Memory B cell (primary cell): ENCODE results near the gene ELAVL2.

Source experiments
- ATAC-seq: fragments of 150-1000 bp; cut with Tn5 transposase; 2 replicates; pipeline ENCODE4 v1.10.0; 2021; ENCODE audit warnings: low read depth, mild to moderate bottlenecking, moderate library complexity
- DNase-seq, 2 donors: peaks; one replicate each; pipeline ENCODE4 v3.0.0; 2022; ENCODE audit warnings: low spot score in 2 of 2
- H3K27ac Mint-ChIP-seq: one replicate; pipeline ENCODE4 v1.8.0; 2022; ENCODE audit warnings: mild to moderate bottlenecking, moderate library complexity, mixed read lengths
- H3K27me3 Mint-ChIP-seq: one replicate; pipeline ENCODE4 v1.8.0; 2022; ENCODE audit warnings: mixed read lengths
- H3K36me3 Mint-ChIP-seq: one replicate; pipeline ENCODE4 v1.8.0; 2022; ENCODE audit warnings: mild to moderate bottlenecking, mixed read lengths
- H3K4me1 Mint-ChIP-seq: one replicate; pipeline ENCODE4 v1.8.0; 2022; ENCODE audit warnings: mixed read lengths
- H3K4me3 Mint-ChIP-seq: one replicate; pipeline ENCODE4 v1.8.0; 2022; ENCODE audit warnings: mild to moderate bottlenecking, moderate library complexity, mixed read lengths
- H3K9me3 Mint-ChIP-seq: one replicate; pipeline ENCODE4 v1.8.0; 2022; ENCODE audit warnings: mixed read lengths

Gene ELAVL2

GRCh38 chr9:23698161-23698560, 127.9 kb downstream of the ELAVL2 start:
- peaks cover 3% of the 10 kb centered on the region for H3K9me3 Mint-ChIP-seq
- DNase-seq (no peak), ATAC-seq (no peak)
- H3K36me3 Mint-ChIP-seq: no peaks in the 10 kb centered on the region
- H3K4me3 Mint-ChIP-seq: no peak overlapping the region
- H3K4me1 Mint-ChIP-seq: no peaks in the 10 kb centered on the region
- H3K27me3 Mint-ChIP-seq: no peaks in the 10 kb centered on the region
- H3K27ac Mint-ChIP-seq: no peak overlapping the region

- Mint-ChIP-seq H3K27ac (no peak overlapping the region), H3K27me3 (no peaks in the 10 kb centered on the region), H3K4me1 (no peaks in the 10 kb centered on the region), H3K36me3 (no peaks in the 10 kb centered on the region), H3K4me3 (no peak overlapping the region), H3K9me3 (no peaks in the 10 kb centered on the region)
- DNase-seq: no peak
- ATAC-seq: no peak
Measured at GRCh38 chr9:23695572-23695971, 130.5 kb downstream of the ELAVL2 start.

DNA sequence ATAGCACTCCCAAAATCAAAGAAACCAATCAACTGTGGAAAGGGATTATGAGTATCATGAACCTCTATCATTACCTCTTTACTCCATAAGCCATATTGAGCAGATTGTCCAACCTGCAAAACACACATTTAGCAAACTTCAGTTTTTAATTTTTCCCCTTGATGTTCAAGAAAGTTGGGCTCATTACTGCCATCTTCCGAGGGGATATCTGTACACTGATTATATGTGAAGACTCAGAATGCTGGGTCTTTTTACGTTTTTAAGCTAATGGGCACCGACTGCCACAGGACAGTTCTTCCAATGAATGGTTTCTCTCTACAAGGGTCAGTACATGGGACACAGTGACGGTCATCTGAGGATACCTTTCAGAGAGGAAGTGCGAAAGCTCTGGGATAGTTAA, 132.7 kb downstream of the ELAVL2 start:
- Mint-ChIP-seq H3K4me1 (no peaks in the 10 kb centered on the region), H3K4me3 (no peak overlapping the region), H3K36me3 (no peaks in the 10 kb centered on the region), H3K27ac (no peak overlapping the region), H3K9me3 (peaks cover 2% of the 10 kb centered on the region), H3K27me3 (no peaks in the 10 kb centered on the region)
- no peak for ATAC-seq
- DNase-seq: no peak

DNA sequence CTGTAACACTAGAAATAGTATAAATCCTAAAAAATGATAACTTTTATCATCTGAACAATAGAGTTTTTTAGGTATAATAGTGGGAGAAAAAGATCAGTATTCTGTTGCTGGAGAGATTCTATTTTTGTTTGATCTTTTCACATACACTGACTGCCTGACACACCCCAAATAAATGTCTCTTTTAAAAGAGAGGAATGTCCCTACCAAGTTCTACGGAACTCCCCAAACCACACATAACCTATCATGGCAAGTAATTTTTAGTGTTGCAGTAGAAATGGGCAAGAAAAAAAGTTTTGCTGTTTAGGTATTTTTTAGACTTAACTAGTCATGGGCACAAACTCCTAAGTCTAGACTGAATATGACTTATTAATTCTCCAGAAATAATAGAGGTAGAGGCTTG, 139.1 kb downstream of the ELAVL2 start:
- no peak for DNase-seq
- Mint-ChIP-seq H3K9me3 (peaks cover 3% of the 10 kb centered on the region), H3K27ac (no peak overlapping the region), H3K4me1 (no peaks in the 10 kb centered on the region), H3K4me3 (no peak overlapping the region), H3K27me3 (no peaks in the 10 kb centered on the region), H3K36me3 (no peaks in the 10 kb centered on the region)
- ATAC-seq: no peak

DNA sequence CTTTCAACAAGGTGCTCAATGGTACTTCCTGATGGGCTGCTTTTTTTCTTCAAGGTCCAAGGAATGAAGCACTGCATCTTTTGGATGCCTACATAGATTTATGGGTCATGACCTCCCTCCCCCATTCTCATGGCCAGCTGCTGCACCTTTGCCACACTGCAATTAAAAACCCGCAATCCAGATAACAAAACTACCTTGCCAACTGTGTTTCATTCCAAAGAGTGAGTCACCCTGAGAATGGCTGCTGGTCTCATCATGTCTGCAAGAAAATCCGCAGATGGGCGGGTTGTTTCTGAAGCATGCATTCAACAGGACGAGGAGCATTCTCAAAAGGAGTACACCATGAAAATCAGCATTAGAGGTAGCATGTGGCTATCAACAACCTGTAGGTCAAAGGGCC, 139.8 kb downstream of the ELAVL2 start:
- ATAC-seq (no peak), DNase-seq (no peak)
- Mint-ChIP-seq H3K36me3 (no peaks in the 10 kb centered on the region), H3K4me3 (no peak overlapping the region), H3K9me3 (peaks cover 3% of the 10 kb centered on the region), H3K27me3 (no peaks in the 10 kb centered on the region), H3K4me1 (no peaks in the 10 kb centered on the region), H3K27ac (no peak overlapping the region)

DNA sequence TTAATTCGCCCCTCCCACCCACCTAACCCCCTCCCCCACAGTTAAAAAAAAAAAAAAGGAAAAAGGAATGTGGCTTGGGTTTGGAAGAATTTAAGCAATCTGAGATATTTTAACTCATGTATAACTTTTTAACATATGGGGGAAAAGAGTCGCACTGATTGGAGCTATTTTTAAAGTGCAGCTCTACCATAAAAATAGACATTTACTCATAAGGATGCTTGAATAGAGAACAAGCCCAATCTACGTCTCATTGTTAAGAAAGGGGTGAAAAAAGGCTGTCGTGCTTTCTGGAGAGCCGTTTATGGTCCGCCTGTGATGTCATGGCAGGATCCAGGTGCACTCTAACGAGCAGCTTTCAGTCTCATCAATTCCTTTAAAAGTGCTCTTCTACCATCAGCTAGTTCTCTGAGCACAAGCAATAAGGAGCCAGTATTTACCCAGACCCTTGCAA, 142.4 kb downstream of the ELAVL2 start:
- DNase-seq: no peak
- Mint-ChIP-seq H3K27ac (no peak overlapping the region), H3K4me3 (no peak overlapping the region), H3K27me3 (no peaks in the 10 kb centered on the region), H3K36me3 (no peaks in the 10 kb centered on the region), H3K4me1 (no peaks in the 10 kb centered on the region), H3K9me3 (peaks cover 1% of the 10 kb centered on the region)
- no peak for ATAC-seq

DNA sequence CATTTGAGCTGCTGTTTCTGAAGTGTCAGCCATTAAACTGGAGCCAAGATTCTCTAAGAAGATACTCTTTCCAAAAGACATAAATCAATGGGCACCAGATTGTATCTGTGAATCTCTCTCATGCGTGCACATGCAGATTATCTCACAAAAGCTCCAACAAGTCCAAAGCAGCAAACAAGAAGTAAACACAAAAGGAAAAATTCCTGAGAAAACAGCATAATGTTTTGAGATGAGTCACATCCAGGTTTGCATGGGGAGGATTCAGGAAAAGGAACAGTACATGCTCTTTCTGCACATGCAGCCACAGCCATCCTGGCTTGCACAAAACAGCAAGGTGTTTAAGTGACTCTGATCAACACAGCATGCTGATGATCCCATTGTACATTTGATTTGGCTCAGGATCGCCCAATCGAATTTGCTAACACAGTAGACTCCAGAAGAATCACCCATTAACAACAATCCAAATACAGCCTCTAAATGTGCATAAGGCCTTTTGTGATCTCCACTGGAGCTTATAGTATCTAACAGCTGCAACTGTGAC, 143.1 kb downstream of the ELAVL2 start:
- H3K9me3 Mint-ChIP-seq: peaks cover 1% of the 10 kb centered on the region
- no peak for DNase-seq
- no peaks in the 10 kb centered on the region for H3K4me1 Mint-ChIP-seq
- no peak overlapping the region for H3K27ac Mint-ChIP-seq
- no peak for ATAC-seq
- no peaks in the 10 kb centered on the region for H3K36me3 Mint-ChIP-seq
- no peak overlapping the region for H3K4me3 Mint-ChIP-seq
- H3K27me3 Mint-ChIP-seq: no peaks in the 10 kb centered on the region

- Mint-ChIP-seq H3K27ac (no peak overlapping the region), H3K4me1 (no peaks in the 10 kb centered on the region), H3K27me3 (no peaks in the 10 kb centered on the region), H3K36me3 (no peaks in the 10 kb centered on the region), H3K4me3 (no peak overlapping the region), H3K9me3 (peaks cover 1% of the 10 kb centered on the region)
- DNase-seq (no peak), ATAC-seq (no peak)
Measured at GRCh38 chr9:23682352-23682751, 143.7 kb downstream of the ELAVL2 start.

- DNase-seq: no peak
- no peaks in the 10 kb centered on the region for H3K4me1 Mint-ChIP-seq
- no peak overlapping the region for H3K27ac Mint-ChIP-seq
- no peak for ATAC-seq
- peaks cover 3% of the 10 kb centered on the region for H3K9me3 Mint-ChIP-seq
- no peak overlapping the region for H3K4me3 Mint-ChIP-seq
- no peaks in the 10 kb centered on the region for H3K36me3 Mint-ChIP-seq
- H3K27me3 Mint-ChIP-seq: no peaks in the 10 kb centered on the region
Measured at GRCh38 chr9:23677446-23677845, 148.6 kb downstream of the ELAVL2 start.

- H3K4me3 Mint-ChIP-seq: no peak overlapping the region
- H3K4me1 Mint-ChIP-seq: no peaks in the 10 kb centered on the region
- ATAC-seq (no peak), DNase-seq (no peak)
- no peak overlapping the region for H3K27ac Mint-ChIP-seq
- H3K9me3 Mint-ChIP-seq: peaks cover 3% of the 10 kb centered on the region
- H3K36me3 Mint-ChIP-seq: no peaks in the 10 kb centered on the region
- no peaks in the 10 kb centered on the region for H3K27me3 Mint-ChIP-seq
Measured at GRCh38 chr9:23674016-23674585, 151.9 kb downstream of the ELAVL2 start.

GRCh38 chr9:23672151-23672550, 153.9 kb downstream of the ELAVL2 start:
- ATAC-seq: no peak
- Mint-ChIP-seq H3K9me3 (peaks cover 9% of the 10 kb centered on the region), H3K27ac (no peak overlapping the region), H3K36me3 (no peaks in the 10 kb centered on the region), H3K4me3 (no peak overlapping the region), H3K4me1 (no peaks in the 10 kb centered on the region), H3K27me3 (no peaks in the 10 kb centered on the region)
- no peak for DNase-seq

- Mint-ChIP-seq H3K9me3 (peaks cover 6% of the 10 kb centered on the region), H3K4me1 (no peaks in the 10 kb centered on the region)
- no peak for ATAC-seq
Measured at GRCh38 chr9:23669776-23670175, 156.3 kb downstream of the ELAVL2 start.

GRCh38 chr9:23665635-23666034, 160.4 kb downstream of the ELAVL2 start:
- Mint-ChIP-seq H3K9me3 (peaks cover 7% of the 10 kb centered on the region), H3K4me1 (no peaks in the 10 kb centered on the region), H3K27ac (no peak overlapping the region), H3K4me3 (no peak overlapping the region), H3K27me3 (no peaks in the 10 kb centered on the region), H3K36me3 (no peaks in the 10 kb centered on the region)
- no peak for ATAC-seq
- DNase-seq: no peak

More at GRCh38 chr9:23669776-23670175, 156.3 kb downstream of the ELAVL2 start:
- Mint-ChIP-seq H3K27me3 (no peaks in the 10 kb centered on the region), H3K4me3 (no peak overlapping the region), H3K36me3 (no peaks in the 10 kb centered on the region), H3K27ac (no peak overlapping the region)
- no peak for DNase-seq

DNA sequence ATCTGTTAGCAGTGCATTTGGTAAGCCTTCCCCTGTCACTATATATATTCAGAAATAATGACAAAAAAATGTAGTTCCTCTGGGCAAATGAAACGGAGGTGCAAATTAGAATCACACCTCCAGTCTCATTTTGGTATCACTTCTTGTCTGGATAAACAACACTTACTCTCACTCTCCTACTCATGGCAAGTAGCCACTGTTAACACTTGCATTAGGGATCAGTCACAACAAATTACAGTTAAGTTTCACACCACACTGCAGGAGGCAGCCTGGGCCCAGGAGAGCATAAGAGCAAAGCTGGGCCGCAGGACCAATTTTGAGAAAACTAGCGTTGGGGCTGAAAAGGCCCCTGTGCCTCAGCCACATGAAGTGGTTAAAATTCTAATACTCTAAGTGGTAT, 161.0 kb downstream of the ELAVL2 start:
- Mint-ChIP-seq H3K27ac (no peak overlapping the region), H3K4me3 (no peak overlapping the region), H3K27me3 (no peaks in the 10 kb centered on the region), H3K36me3 (no peaks in the 10 kb centered on the region), H3K4me1 (no peaks in the 10 kb centered on the region), H3K9me3 (peaks cover 9% of the 10 kb centered on the region)
- DNase-seq (no peak), ATAC-seq (no peak)

DNA sequence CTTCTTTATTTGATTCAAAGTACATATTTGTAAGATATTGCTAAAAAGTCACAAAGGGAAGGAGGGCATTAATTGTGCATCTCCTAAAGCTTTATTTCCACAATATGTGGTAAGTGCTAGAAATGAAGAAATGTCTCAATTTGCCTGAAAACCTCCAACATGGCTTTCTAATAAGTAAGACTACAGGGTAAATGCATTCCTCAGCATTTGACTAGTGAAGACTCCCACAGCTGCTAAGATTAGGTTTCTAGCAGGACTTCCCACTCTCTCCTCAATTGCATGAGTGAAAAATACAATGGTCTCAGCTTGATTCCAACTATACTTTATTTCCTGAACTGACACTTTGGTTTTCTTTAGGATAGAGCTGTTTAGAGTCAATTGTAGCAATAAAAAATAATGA, 162.1 kb downstream of the ELAVL2 start:
- DNase-seq (no peak), ATAC-seq (no peak)
- Mint-ChIP-seq H3K4me3 (no peak overlapping the region), H3K27ac (no peak overlapping the region), H3K4me1 (no peaks in the 10 kb centered on the region), H3K36me3 (no peaks in the 10 kb centered on the region), H3K27me3 (no peaks in the 10 kb centered on the region), H3K9me3 (peaks cover 9% of the 10 kb centered on the region)
